DOHH2 (cell line): ENCODE measurements around the gene CDPF1.

Experiments used
- CTCF ChIP-seq: fragments of 200-600 bp; sonication (generic); IDR thresholded peaks from one replicate; pipeline ENCODE4 v1.5.1; 2014; ENCODE audit warnings: antibody characterized with exemption, mild to moderate bottlenecking, low read depth, low read length; ENCODE audit not compliant: poor library complexity, severe bottlenecking
- EZH2phosphoT487 ChIP-seq: fragments of 200-600 bp; sonication (generic); IDR thresholded peaks from 2 replicates; pipeline ENCODE4 v1.6.1; 2017; ENCODE audit warnings: borderline replicate concordance, mild to moderate bottlenecking, antibody characterized with exemption, low read length, moderate library complexity, mixed read lengths

- TF ChIP-seq EZH2phosphoT487: no peak
- no peak for TF ChIP-seq CTCF
Measured at GRCh38 chr22:46274381-46274780, 24.3 kb upstream of the CDPF1 start.
